ENCODE data around the gene ZNF280C.
A peak's percentile ranks its signal among the peaks of the same experiment; 100 is the strongest.

ZNF280C gene

DNA sequence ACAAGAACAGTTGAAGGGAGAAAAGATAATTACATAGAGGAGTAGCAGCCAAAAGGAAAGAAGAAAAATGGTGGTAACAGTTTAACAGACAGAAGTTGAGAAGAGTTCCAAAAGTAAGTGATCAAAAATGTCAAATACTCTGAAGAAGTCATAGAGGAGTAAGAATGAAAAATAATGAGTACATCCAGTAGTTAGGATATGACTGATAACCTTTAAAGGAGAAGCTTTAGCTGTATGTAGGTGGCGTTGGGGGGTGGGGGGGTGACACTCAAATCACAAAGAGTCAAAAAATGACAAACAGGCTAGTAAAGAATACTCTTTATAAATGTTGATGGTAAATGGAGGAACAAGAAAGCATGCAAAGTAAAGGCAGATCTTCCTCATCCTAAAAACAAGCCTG, 56.3 kb downstream of the ZNF280C start:
- Histone ChIP-seq H3K9me3 (ENCODE audit: insufficient read depth, low read depth, low read length) (no peaks in the 10 kb centered on the region), H2BK12ac (ENCODE audit: low read length) (no peak overlapping the region), H3K4ac (ENCODE audit: low read depth, low read length) (no peak overlapping the region), H3K36me3 (ENCODE audit: control insufficient read depth in 1 of 2, insufficient read depth in 2 of 2, low read length in 2 of 2) (no peaks in the 10 kb centered on the region), H2AFZ (ENCODE audit: insufficient read depth, low read length, poor library complexity) (no peak overlapping the region), H3K9ac (ENCODE audit: low read length) (no peak overlapping the region), H2AK5ac (ENCODE audit: low read length) (no peak overlapping the region), H4K8ac (ENCODE audit: low read depth, low read length) (no peak overlapping the region), H3K79me1 (ENCODE audit: low read length) (no peaks in the 10 kb centered on the region), H3K4me2 (ENCODE audit: low read length) (no peak overlapping the region), H4K91ac (ENCODE audit: low read depth, low read length) (no peak overlapping the region), H4K12ac (ENCODE audit: low read depth, low read length) (no peak overlapping the region), H2BK120ac (ENCODE audit: insufficient read depth, low read length, poor library complexity) (no peak overlapping the region), H3K4me3 (ENCODE audit: low read depth, low read length) (no peak overlapping the region), H3K27me3 (ENCODE audit: insufficient read depth, low read length) (no peaks in the 10 kb centered on the region), H3K23ac (ENCODE audit: low read length) (no peak overlapping the region), H3K18ac (ENCODE audit: low read length) (no peak overlapping the region), H3K79me2 (ENCODE audit: control insufficient read depth, insufficient read depth, low read length, poor library complexity) (no peaks in the 10 kb centered on the region), H3K14ac (ENCODE audit: low read length) (no peak overlapping the region), H3K4me1 (ENCODE audit: control insufficient read depth in 1 of 2, insufficient read depth in 2 of 2, low read length in 2 of 2) (no peaks in the 10 kb centered on the region), H3K27ac (ENCODE audit: low read depth, low read length) (no peak overlapping the region), H2BK5ac (ENCODE audit: low read depth, low read length, poor library complexity) (no peak overlapping the region)
- no CpG with 5 or more reads among the region's 1 CpG for WGBS (ENCODE audit: extremely low coverage, insufficient coverage, insufficient read length)
- no peak for DNase-seq

DNA sequence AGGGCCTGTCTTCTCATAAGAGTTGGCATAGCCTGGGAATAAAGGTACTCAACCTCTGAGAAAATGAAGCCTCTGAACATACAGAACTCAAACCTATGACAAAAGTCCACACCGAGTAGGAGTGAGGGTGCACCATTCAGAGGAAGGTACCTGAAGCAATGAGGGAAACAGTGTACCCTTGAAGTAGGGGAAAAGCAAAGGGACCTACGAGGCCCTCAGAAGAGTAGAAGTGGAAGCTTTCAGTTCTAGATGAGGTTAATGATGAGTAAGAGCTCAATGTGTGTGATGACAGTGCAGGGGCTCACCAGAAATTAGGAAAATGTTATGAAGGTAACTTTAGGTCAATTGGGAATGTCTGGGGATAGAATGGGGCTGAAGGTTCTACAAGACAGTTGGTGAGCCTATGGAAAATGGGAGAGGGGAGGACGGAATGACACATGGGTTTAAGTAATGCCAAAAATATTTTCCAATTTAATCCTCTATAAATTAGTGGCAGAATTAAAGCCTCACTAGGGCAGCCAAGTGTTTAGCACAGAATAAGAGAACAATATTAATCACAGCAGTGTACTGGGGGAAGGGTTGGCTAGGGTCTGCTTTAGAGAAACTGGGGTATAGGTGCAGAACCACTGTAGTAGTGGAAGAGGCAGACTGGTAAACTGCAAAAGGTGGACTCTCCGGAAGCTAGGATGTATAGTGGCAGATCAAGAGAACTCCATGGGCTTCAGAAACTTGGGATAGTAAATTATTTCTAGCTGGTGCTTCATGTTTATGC, 57.1 kb downstream of the ZNF280C start:
- no CpG with 5 or more reads among the region's 4 CpGs for WGBS (ENCODE audit: extremely low coverage, insufficient coverage, insufficient read length)
- H4K91ac ChIP-seq (ENCODE audit: low read depth, low read length), result no peak overlapping the region
- H3K23ac ChIP-seq (ENCODE audit: low read length), result no peak overlapping the region
- no peak overlapping the region for H2BK120ac ChIP-seq (ENCODE audit: insufficient read depth, low read length, poor library complexity)
- no peak overlapping the region for H3K4me2 ChIP-seq (ENCODE audit: low read length)
- no peaks in the 10 kb centered on the region for H3K36me3 ChIP-seq (ENCODE audit: control insufficient read depth in 1 of 2, insufficient read depth in 2 of 2, low read length in 2 of 2)
- no peak overlapping the region for H3K18ac ChIP-seq (ENCODE audit: low read length)
- no peaks in the 10 kb centered on the region for H3K27me3 ChIP-seq (ENCODE audit: insufficient read depth, low read length)
- no peak overlapping the region for H3K9ac ChIP-seq (ENCODE audit: low read length)
- no peak overlapping the region for H3K4me3 ChIP-seq (ENCODE audit: low read depth, low read length)
- H3K4ac ChIP-seq (ENCODE audit: low read depth, low read length), result no peak overlapping the region
- H3K14ac ChIP-seq (ENCODE audit: low read length), result no peak overlapping the region
- H2BK12ac ChIP-seq (ENCODE audit: low read length), result no peak overlapping the region
- H3K27ac ChIP-seq (ENCODE audit: low read depth, low read length), result no peak overlapping the region
- H3K4me1 ChIP-seq (ENCODE audit: control insufficient read depth in 1 of 2, insufficient read depth in 2 of 2, low read length in 2 of 2), result no peaks in the 10 kb centered on the region
- H3K79me1 ChIP-seq (ENCODE audit: low read length), result no peaks in the 10 kb centered on the region
- no peak overlapping the region for H4K12ac ChIP-seq (ENCODE audit: low read depth, low read length)
- no peaks in the 10 kb centered on the region for H3K79me2 ChIP-seq (ENCODE audit: control insufficient read depth, insufficient read depth, low read length, poor library complexity)
- DNase-seq, result no peak
- no peak overlapping the region for H4K8ac ChIP-seq (ENCODE audit: low read depth, low read length)
- no peak overlapping the region for H2BK5ac ChIP-seq (ENCODE audit: low read depth, low read length, poor library complexity)
- H2AFZ ChIP-seq (ENCODE audit: insufficient read depth, low read length, poor library complexity), result no peak overlapping the region
- no peak overlapping the region for H2AK5ac ChIP-seq (ENCODE audit: low read length)
- no peaks in the 10 kb centered on the region for H3K9me3 ChIP-seq (ENCODE audit: insufficient read depth, low read depth, low read length)

DNA sequence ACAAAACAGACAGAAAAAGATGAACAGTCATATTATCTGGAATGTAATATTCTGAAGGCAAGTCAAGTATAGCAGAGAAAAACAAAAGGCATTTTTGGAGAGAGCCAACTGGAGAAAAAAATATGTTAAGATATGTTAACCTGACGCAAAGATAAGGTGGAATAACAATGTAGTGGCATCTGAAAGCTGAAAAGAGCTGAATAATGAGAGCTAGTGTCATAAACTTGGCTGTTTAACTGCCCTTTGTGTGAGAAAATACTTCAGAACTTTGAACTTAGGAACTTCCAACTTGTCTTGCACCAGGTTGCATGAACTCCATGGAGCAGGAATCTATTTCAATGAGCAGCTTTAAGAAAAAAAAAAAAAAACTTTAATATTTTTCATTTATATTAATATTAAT, 64.1 kb downstream of the ZNF280C start:
- Histone ChIP-seq H3K23ac (ENCODE audit: low read length) (no peak overlapping the region), H3K4me3 (ENCODE audit: low read depth, low read length) (no peak overlapping the region), H4K91ac (ENCODE audit: low read depth, low read length) (no peak overlapping the region), H3K79me2 (ENCODE audit: control insufficient read depth, insufficient read depth, low read length, poor library complexity) (no peaks in the 10 kb centered on the region), H3K9me3 (ENCODE audit: insufficient read depth, low read depth, low read length) (no peaks in the 10 kb centered on the region), H3K27me3 (ENCODE audit: insufficient read depth, low read length) (no peaks in the 10 kb centered on the region), H4K12ac (ENCODE audit: low read depth, low read length) (no peak overlapping the region), H3K79me1 (ENCODE audit: low read length) (no peaks in the 10 kb centered on the region), H3K18ac (ENCODE audit: low read length) (no peak overlapping the region), H3K9ac (ENCODE audit: low read length) (no peak overlapping the region), H4K8ac (ENCODE audit: low read depth, low read length) (no peak overlapping the region), H2BK5ac (ENCODE audit: low read depth, low read length, poor library complexity) (no peak overlapping the region), H2BK120ac (ENCODE audit: insufficient read depth, low read length, poor library complexity) (no peak overlapping the region), H3K14ac (ENCODE audit: low read length) (no peak overlapping the region), H2BK12ac (ENCODE audit: low read length) (no peak overlapping the region), H3K27ac (ENCODE audit: low read depth, low read length) (no peak overlapping the region), H3K4me2 (ENCODE audit: low read length) (no peak overlapping the region), H3K36me3 (ENCODE audit: control insufficient read depth in 1 of 2, insufficient read depth in 2 of 2, low read length in 2 of 2) (no peaks in the 10 kb centered on the region), H3K4me1 (ENCODE audit: control insufficient read depth in 1 of 2, insufficient read depth in 2 of 2, low read length in 2 of 2) (no peaks in the 10 kb centered on the region), H2AFZ (ENCODE audit: insufficient read depth, low read length, poor library complexity) (no peak overlapping the region), H3K4ac (ENCODE audit: low read depth, low read length) (no peak overlapping the region), H2AK5ac (ENCODE audit: low read length) (no peak overlapping the region)
- no CpG with 5 or more reads among the region's 1 CpG for WGBS (ENCODE audit: extremely low coverage, insufficient coverage, insufficient read length)
- peak in 1 of 2 donors; percentile 21 for DNase-seq

DNA sequence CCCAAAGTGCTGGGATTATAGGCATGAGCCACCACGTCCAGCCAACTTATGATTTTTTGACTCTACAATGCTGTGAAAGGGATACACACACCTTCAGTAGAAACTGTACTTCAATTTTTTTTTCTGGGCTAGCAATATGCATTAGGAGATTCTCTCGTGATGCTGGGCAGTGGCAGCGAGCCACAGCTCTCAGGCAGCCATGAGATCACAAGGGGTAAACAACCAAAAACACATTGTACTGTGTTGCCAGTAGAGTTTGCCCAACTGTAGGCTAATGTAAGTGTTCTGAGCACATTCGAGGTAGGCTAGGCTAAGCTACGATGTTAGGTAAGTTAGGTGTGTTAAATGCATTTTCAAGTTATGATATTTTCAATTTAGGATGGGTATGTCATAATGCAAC, 71.2 kb downstream of the ZNF280C start:
- Histone ChIP-seq H4K12ac (ENCODE audit: low read depth, low read length) (no peak overlapping the region), H3K36me3 (ENCODE audit: control insufficient read depth in 1 of 2, insufficient read depth in 2 of 2, low read length in 2 of 2) (no peaks in the 10 kb centered on the region), H3K9ac (ENCODE audit: low read length) (no peak overlapping the region), H3K79me1 (ENCODE audit: low read length) (no peaks in the 10 kb centered on the region), H2BK5ac (ENCODE audit: low read depth, low read length, poor library complexity) (no peak overlapping the region), H3K18ac (ENCODE audit: low read length) (no peak overlapping the region), H3K79me2 (ENCODE audit: control insufficient read depth, insufficient read depth, low read length, poor library complexity) (no peaks in the 10 kb centered on the region), H2BK120ac (ENCODE audit: insufficient read depth, low read length, poor library complexity) (no peak overlapping the region), H3K27ac (ENCODE audit: low read depth, low read length) (no peak overlapping the region), H2AFZ (ENCODE audit: insufficient read depth, low read length, poor library complexity) (no peak overlapping the region), H3K27me3 (ENCODE audit: insufficient read depth, low read length) (no peaks in the 10 kb centered on the region), H4K91ac (ENCODE audit: low read depth, low read length) (no peak overlapping the region), H3K4me3 (ENCODE audit: low read depth, low read length) (no peak overlapping the region), H3K4me2 (ENCODE audit: low read length) (no peak overlapping the region), H2BK12ac (ENCODE audit: low read length) (no peak overlapping the region), H3K23ac (ENCODE audit: low read length) (no peak overlapping the region), H2AK5ac (ENCODE audit: low read length) (no peak overlapping the region), H3K4me1 (ENCODE audit: control insufficient read depth in 1 of 2, insufficient read depth in 2 of 2, low read length in 2 of 2) (no peaks in the 10 kb centered on the region), H3K14ac (ENCODE audit: low read length) (no peak overlapping the region), H3K9me3 (ENCODE audit: insufficient read depth, low read depth, low read length) (no peaks in the 10 kb centered on the region), H4K8ac (ENCODE audit: low read depth, low read length) (no peak overlapping the region), H3K4ac (ENCODE audit: low read depth, low read length) (no peak overlapping the region)
- no CpG with 5 or more reads among the region's 5 CpGs for WGBS (ENCODE audit: extremely low coverage, insufficient coverage, insufficient read length)
- DNase-seq, result no peak

Measured in trophoblast cell (in vitro differentiated cells and primary cell).